H9 (cell line): ENCODE results near the gene ROR1. TPM values are rescaled to one million over a fixed set of nuclear protein-coding genes. Genes with fewer than 3 reads are reported as not detected.

Experiments used
- DNase-seq: peaks from one replicate; pipeline ENCODE4 v3.0.0-alpha.2; 2017
- H2AFZ ChIP-seq: one replicate; pipeline ENCODE4 v1.6.1; 2013; ENCODE audit warnings: mild to moderate bottlenecking, low read length, control low read depth, moderate library complexity
- H2AK5ac ChIP-seq: 2 replicates; pipeline ENCODE4 v1.6.1; 2013; ENCODE audit warnings: low read length, control low read depth, mixed read lengths; ENCODE audit not compliant: insufficient read length
- H2BK120ac ChIP-seq: one replicate; pipeline ENCODE4 v1.6.1; 2013; ENCODE audit warnings: low read depth, mild to moderate bottlenecking, low read length, control low read depth, inconsistent platforms; ENCODE audit not compliant: poor library complexity, severe bottlenecking
- H2BK12ac ChIP-seq: 2 replicates; pipeline ENCODE4 v1.6.1; 2013; ENCODE audit warnings: low read length, control low read depth, mixed read lengths, low read depth; ENCODE audit not compliant: insufficient read length
- H2BK15ac ChIP-seq: 2 replicates; pipeline ENCODE4 v1.6.1; 2013; ENCODE audit warnings: low read depth, low read length, control low read depth
- H2BK20ac ChIP-seq: one replicate; pipeline ENCODE4 v1.6.1; 2013; ENCODE audit warnings: low read depth, mild to moderate bottlenecking, low read length, control low read depth, inconsistent platforms; ENCODE audit not compliant: poor library complexity, severe bottlenecking
- H2BK5ac ChIP-seq: 2 replicates; pipeline ENCODE4 v1.6.1; 2013; ENCODE audit warnings: low read length, control low read depth, mixed read lengths; ENCODE audit not compliant: insufficient read length
- H3K14ac ChIP-seq: 2 replicates; pipeline ENCODE4 v1.6.1; 2013; ENCODE audit warnings: low read length, control low read depth; ENCODE audit not compliant: insufficient read depth
- H3K18ac ChIP-seq: 2 replicates; pipeline ENCODE4 v1.6.1; 2013; ENCODE audit warnings: low read depth, mild to moderate bottlenecking, mixed read lengths, low read length, control low read depth; ENCODE audit not compliant: insufficient read length
- H3K23ac ChIP-seq: 2 replicates; pipeline ENCODE4 v1.6.1; 2013; ENCODE audit warnings: low read length, control low read depth, mixed read lengths, low read depth; ENCODE audit not compliant: insufficient read length
- H3K23me2 ChIP-seq: 2 replicates; pipeline ENCODE4 v1.6.1; 2013; ENCODE audit warnings: low read depth, mild to moderate bottlenecking, mixed read lengths, low read length, control low read depth; ENCODE audit not compliant: insufficient read length, poor library complexity, severe bottlenecking
- H3K27ac ChIP-seq: 2 replicates; pipeline ENCODE4 v1.5.1; 2013; ENCODE audit warnings: low read length, control low read depth, mixed read lengths, low read depth; ENCODE audit not compliant: insufficient read length
- H3K27me3 ChIP-seq: 2 replicates; pipeline ENCODE4 v1.6.1; 2013; ENCODE audit warnings: low read length, control low read depth, inconsistent platforms; ENCODE audit not compliant: insufficient read depth
- H3K4ac ChIP-seq: 2 replicates; pipeline ENCODE4 v1.6.1; 2013; ENCODE audit warnings: low read depth, mild to moderate bottlenecking, control low read depth, inconsistent platforms, low read length, moderate library complexity
- H3K4me1 ChIP-seq: 2 replicates; pipeline ENCODE4 v1.6.1; 2013; ENCODE audit warnings: low read length, control low read depth, inconsistent platforms; ENCODE audit not compliant: insufficient read depth
- H3K4me2 ChIP-seq: 2 replicates; pipeline ENCODE4 v1.6.1; 2013; ENCODE audit warnings: low read length, control low read depth, mixed read lengths; ENCODE audit not compliant: insufficient read length, insufficient read depth
- H3K56ac ChIP-seq: 2 replicates; pipeline ENCODE4 v1.6.1; 2013; ENCODE audit warnings: low read depth, mild to moderate bottlenecking, mixed read lengths, low read length, control low read depth; ENCODE audit not compliant: insufficient read length
- H3K79me1 ChIP-seq: 2 replicates; pipeline ENCODE4 v1.6.1; 2013; ENCODE audit warnings: low read depth, mild to moderate bottlenecking, moderate library complexity, low read length, control low read depth, inconsistent platforms; ENCODE audit not compliant: insufficient read depth, poor library complexity, severe bottlenecking
- H3K79me2 ChIP-seq: 2 replicates; pipeline ENCODE4 v1.6.1; 2013; ENCODE audit warnings: low read length, control low read depth, inconsistent platforms; ENCODE audit not compliant: insufficient read depth
- H3K9ac ChIP-seq: 2 replicates; pipeline ENCODE4 v1.6.1; 2013; ENCODE audit warnings: low read length, control low read depth, mixed read lengths; ENCODE audit not compliant: insufficient read length; ENCODE audit errors: extremely low read depth
- H3K9me3 ChIP-seq: one replicate; pipeline ENCODE4 v1.6.1; 2013; ENCODE audit warnings: low read depth, low read length, inconsistent platforms; ENCODE audit not compliant: control insufficient read depth
- H3T11ph ChIP-seq: one replicate; pipeline ENCODE4 v1.6.1; 2013; ENCODE audit warnings: mild to moderate bottlenecking, low read length, control low read depth, inconsistent platforms
- H4K20me1 ChIP-seq: one replicate; pipeline ENCODE4 v1.6.1; 2013; ENCODE audit not compliant: control insufficient read depth, insufficient read length, insufficient read depth
- H4K5ac ChIP-seq: 2 replicates; pipeline ENCODE4 v1.6.1; 2013; ENCODE audit warnings: low read depth, mild to moderate bottlenecking, mixed read lengths, low read length, control low read depth; ENCODE audit not compliant: insufficient read length
- H4K8ac ChIP-seq: replicated peaks from 2 replicates; pipeline ENCODE4 v1.6.1; 2013; ENCODE audit warnings: low read length, control low read depth, mixed read lengths, low read depth; ENCODE audit not compliant: insufficient read length
- H4K91ac ChIP-seq: 2 replicates; pipeline ENCODE4 v1.6.1; 2013; ENCODE audit warnings: low read depth, mild to moderate bottlenecking, moderate library complexity, mixed read lengths, low read length, control low read depth; ENCODE audit not compliant: insufficient read length
- H3K27ac Mint-ChIP-seq, 3 experiments: 2 replicates in 2 of 3; 3 replicates in 1 of 3; pipeline ENCODE4 v1.8.0; 2020 to 2021; ENCODE audit warnings: mixed read lengths in 3 of 3, mild to moderate bottlenecking in 1 of 3, moderate library complexity in 1 of 3
- H3K27me3 Mint-ChIP-seq: 2 replicates; pipeline ENCODE4 v1.8.0; 2021; ENCODE audit warnings: low read depth, mild to moderate bottlenecking, moderate library complexity, mixed read lengths
- H3K36me3 Mint-ChIP-seq, 3 experiments: 2 replicates in 2 of 3; 3 replicates in 1 of 3; pipeline ENCODE4 v1.8.0; 2020 to 2021; ENCODE audit warnings: low read depth in 3 of 3, mixed read lengths in 3 of 3; ENCODE audit not compliant: insufficient read depth in 1 of 3
- H3K4me1 Mint-ChIP-seq, 2 experiments: 2 replicates each; pipeline ENCODE4 v1.8.0; 2020; ENCODE audit warnings: mixed read lengths in 2 of 2
- H3K4me3 Mint-ChIP-seq, 2 experiments: 2 replicates in 1 of 2; 3 replicates in 1 of 2; pipeline ENCODE4 v1.8.0; 2020 to 2021; ENCODE audit warnings: mild to moderate bottlenecking in 2 of 2, mixed read lengths in 2 of 2, moderate library complexity in 1 of 2
- H3K9me3 Mint-ChIP-seq, 2 experiments: 2 replicates in 1 of 2; 3 replicates in 1 of 2; pipeline ENCODE4 v1.8.0; 2020; ENCODE audit warnings: mild to moderate bottlenecking in 2 of 2, mixed read lengths in 2 of 2, moderate library complexity in 1 of 2
- CTCF ChIP-seq: fragments of 200-600 bp; sonication (generic); conservative IDR thresholded peaks from 3 replicates; pipeline ENCODE4 v1.8.0; 2021; ENCODE audit warnings: antibody characterized with exemption, mild to moderate bottlenecking
- WGBS: extraction: QIAGEN DNeasy Blood & Tissue Kit; methylation state at CpG from one replicate; pipeline ENCODE4 v1.1.7; 2013; ENCODE audit warnings: missing lambda C conversion rate, low lambda C conversion rate, mixed read lengths; ENCODE audit not compliant: insufficient read length; ENCODE audit errors: extremely low coverage; 5-methylcytosine and 5-hydroxymethylcytosine counted together
- total RNA-seq: library from RNA; stranded (reverse); gene quantifications from 2 replicates; pipeline ENCODE4 v1.2.1, GENCODE V29; 2021

The ROR1 gene
- total RNA-seq, 1 experiment from 2014 or later = 75.9 TPM

- Histone ChIP-seq H3K4ac (no peak overlapping the region), H3K79me1 (peaks cover 19% of the 10 kb centered on the region), H2BK20ac (no peak overlapping the region), H3K56ac (no peak overlapping the region), H4K91ac (no peak overlapping the region), H3K23ac (no peak overlapping the region), H3K4me2 (no peak overlapping the region), H2BK12ac (no peak overlapping the region), H4K5ac (no peak overlapping the region), H4K8ac (no peak overlapping the region), H2AK5ac (no peak overlapping the region), H3K79me2 (peaks cover 11% of the 10 kb centered on the region; the same call in 1 of the 2 replicates), H3T11ph (no peak overlapping the region), H3K9ac (no peak overlapping the region), H3K18ac (no peak overlapping the region), H3K4me1 (no peaks in the 10 kb centered on the region; the same call in 1 of the 2 replicates), H3K23me2 (no peaks in the 10 kb centered on the region), H3K27me3 (no peaks in the 10 kb centered on the region), H3K9me3 (no peaks in the 10 kb centered on the region), H4K20me1 (no peaks in the 10 kb centered on the region), H2BK15ac (no peak overlapping the region), H3K27ac (no peak overlapping the region), H2BK5ac (no peak overlapping the region), H2AFZ (no peak overlapping the region), H2BK120ac (no peak overlapping the region), H3K14ac (no peak overlapping the region)
- H3K4me1 Mint-ChIP-seq = peaks cover 3 to 16% of the 10 kb centered on the region in 2 experiments
- no peaks in the 10 kb centered on the region; a peak in 1 of 7 replicates for H3K36me3 Mint-ChIP-seq
- no CpG with 5 or more reads among the region's 1 CpG for WGBS
- no peak for TF ChIP-seq CTCF
- no peak for DNase-seq
- H3K27me3 Mint-ChIP-seq = no peaks in the 10 kb centered on the region
- H3K27ac Mint-ChIP-seq = no peak overlapping the region
- no peak overlapping the region for H3K4me3 Mint-ChIP-seq
- H3K9me3 Mint-ChIP-seq = no peaks in the 10 kb centered on the region
Observed at GRCh38 chr1:63935553-63935952, 161.7 kb downstream of the ROR1 start.
